HepG2 (cell line): ENCODE measurements around the gene CAMTA1. TPM values are rescaled to one million over a fixed set of nuclear protein-coding genes. Genes with fewer than 3 reads are reported as not detected.

Source experiments
- ARHGAP35 ChIP-seq: sonication (generic); formaldehyde crosslinking; IDR thresholded peaks from 2 replicates; pipeline ENCODE4 v1.9.0; 2022; ENCODE audit warnings: mild to moderate bottlenecking, inconsistent platforms, moderate library complexity, missing genetic modification reagents, borderline replicate concordance
- FOXA3 ChIP-seq: IDR thresholded peaks from 2 replicates; pipeline ENCODE4 v1.6.1; 2016; ENCODE audit warnings: missing genetic modification reagents, missing compliant biosample characterization
- FOXJ3 ChIP-seq: sonication (generic); formaldehyde crosslinking; IDR thresholded peaks from 2 replicates; pipeline ENCODE4 v1.4.0; 2020; ENCODE audit warnings: missing genetic modification reagents, mild to moderate bottlenecking, borderline replicate concordance
- FOXP1 ChIP-seq, 2 experiments: fragments of 450-650 bp in 1 of 2; IDR thresholded peaks; 2 replicates each; pipeline ENCODE4 v1.6.1; 2017 to 2018; ENCODE audit warnings: antibody characterized with exemption in 1 of 2
- GATAD1 ChIP-seq: IDR thresholded peaks from 2 replicates; pipeline ENCODE4 v1.6.1; 2016; ENCODE audit warnings: missing genetic modification reagents, missing compliant biosample characterization
- GFI1 ChIP-seq: sonication (generic); formaldehyde crosslinking; IDR thresholded peaks from 2 replicates; pipeline ENCODE4 v1.5.0; 2020; ENCODE audit warnings: missing genetic modification reagents, mild to moderate bottlenecking, borderline replicate concordance
- HMGXB3 ChIP-seq: sonication (generic); formaldehyde crosslinking; IDR thresholded peaks from 2 replicates; pipeline ENCODE4 v1.4.0; 2020; ENCODE audit warnings: missing genetic modification reagents, borderline replicate concordance
- MEF2D ChIP-seq: sonication (generic); formaldehyde crosslinking; IDR thresholded peaks from 2 replicates; pipeline ENCODE4 v1.5.1; 2020; ENCODE audit warnings: mild to moderate bottlenecking, missing genetic modification reagents
- NR1H2 ChIP-seq: sonication (generic); formaldehyde crosslinking; IDR thresholded peaks from 2 replicates; pipeline ENCODE4 v1.8.1; 2022; ENCODE audit warnings: low read depth, missing genetic modification reagents, borderline replicate concordance
- NR2F6 ChIP-seq, 2 experiments: IDR thresholded peaks; 2 replicates each; pipeline ENCODE4 v1.6.1; 2016; ENCODE audit warnings: antibody characterized with exemption in 1 of 2, mild to moderate bottlenecking in 1 of 2
- SRSF1 ChIP-seq: fragments of 200-400 bp; formaldehyde crosslinking; optimal IDR thresholded peaks from 2 replicates; pipeline ENCODE3; 2017; ENCODE audit warnings: mild to moderate bottlenecking, low read depth, low read length, moderate library complexity
- TFDP2 ChIP-seq: sonication (generic); formaldehyde crosslinking; IDR thresholded peaks from 2 replicates; pipeline ENCODE4 v1.4.0; 2020; ENCODE audit warnings: missing genetic modification reagents
- ZNF44 ChIP-seq: sonication (generic); formaldehyde crosslinking; IDR thresholded peaks from 2 replicates; pipeline ENCODE4 v1.5.1; 2020; ENCODE audit warnings: mild to moderate bottlenecking, missing genetic modification reagents
- ZNF557 ChIP-seq: sonication (generic); formaldehyde crosslinking; IDR thresholded peaks from 2 replicates; pipeline ENCODE4 v1.4.0; 2020; ENCODE audit warnings: missing genetic modification reagents
- polyA plus RNA-seq, 8 experiments: library from polyadenylated mRNA; depleted of rRNA in 3 of 8; stranded (reverse) in 7 of 8; unstranded in 1 of 8; fragments of >200 nt; fragmentation: Illumina TruSeq in 4 of 8; extraction: Trizol in 4 of 8; gene quantifications; 2 replicates each; pipeline versions ENCODE4 v1.2.1 to v1.2.3, GENCODE V29; 2011 to 2016; ENCODE audit warnings: low read depth in 4 of 8, missing spikeins in 1 of 8, mixed read lengths in 1 of 8; ENCODE audit not compliant: insufficient read depth in 1 of 8
- total RNA-seq, 5 experiments: library from RNA; depleted of rRNA; stranded (reverse); fragments of >200 nt; fragmentation: Illumina TruSeq; extraction: Trizol; gene quantifications; 2 replicates each; pipeline ENCODE4 v1.2.3, GENCODE V29; 2016; ENCODE audit warnings: low read depth in 1 of 5
- TF ChIP-seq, protein P1 (sequence below): sonication (generic); formaldehyde crosslinking; IDR thresholded peaks from 2 replicates; pipeline ENCODE4 v1.4.0; 2020; ENCODE audit warnings: missing genetic modification reagents, mild to moderate bottlenecking, borderline replicate concordance
- TF ChIP-seq, protein P2 (sequence below): IDR thresholded peaks from 2 replicates; pipeline ENCODE4 v1.6.1; 2016; ENCODE audit warnings: missing compliant biosample characterization, missing genetic modification reagents, borderline replicate concordance

The CAMTA1 gene
- total and polyA plus RNA-seq, 2 of the 13 experiments (the other 11 are each of a cell fraction or from before 2014, with no cell fraction given) = 25.0 to 36.4 TPM

DNA sequence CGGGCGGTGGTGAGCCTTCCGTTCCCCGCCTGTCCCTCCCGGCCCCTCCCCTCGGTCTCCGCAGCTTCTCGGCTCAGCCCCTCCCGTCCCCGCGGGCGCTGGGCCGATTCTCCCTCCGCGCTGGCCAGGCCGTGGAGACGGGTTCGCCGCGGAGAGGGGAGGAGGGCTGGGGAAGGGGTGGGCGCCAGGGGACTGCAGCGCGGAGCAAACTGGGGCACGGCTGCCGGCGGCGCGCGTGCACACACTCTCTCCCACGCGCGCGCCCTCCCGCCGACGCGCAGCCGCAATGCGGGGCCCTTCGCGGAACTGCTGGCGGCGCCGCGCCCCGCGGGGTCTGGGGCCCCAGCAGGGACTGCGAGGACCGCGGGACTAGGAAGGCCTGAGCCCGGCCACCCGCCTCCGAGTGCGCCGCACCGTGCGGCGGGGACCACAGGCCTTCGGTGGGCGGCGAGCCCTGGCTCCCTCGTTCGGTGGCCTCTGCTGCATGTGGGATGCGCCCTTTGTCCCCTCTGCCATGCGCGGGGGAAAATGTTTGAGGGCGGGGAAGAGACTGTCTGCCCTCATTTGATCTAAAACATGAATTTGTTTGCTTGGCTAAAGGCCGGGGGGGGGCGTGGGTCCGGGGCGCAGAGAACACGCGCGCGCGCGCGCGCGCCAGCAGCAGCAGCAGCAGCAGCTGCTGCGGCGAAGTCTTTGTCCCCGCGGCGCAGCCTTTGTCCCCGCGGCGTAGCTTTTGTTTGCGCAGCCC is 895.1 kb downstream of the CAMTA1 start (continued):
- TF ChIP-seq, protein P1, sequence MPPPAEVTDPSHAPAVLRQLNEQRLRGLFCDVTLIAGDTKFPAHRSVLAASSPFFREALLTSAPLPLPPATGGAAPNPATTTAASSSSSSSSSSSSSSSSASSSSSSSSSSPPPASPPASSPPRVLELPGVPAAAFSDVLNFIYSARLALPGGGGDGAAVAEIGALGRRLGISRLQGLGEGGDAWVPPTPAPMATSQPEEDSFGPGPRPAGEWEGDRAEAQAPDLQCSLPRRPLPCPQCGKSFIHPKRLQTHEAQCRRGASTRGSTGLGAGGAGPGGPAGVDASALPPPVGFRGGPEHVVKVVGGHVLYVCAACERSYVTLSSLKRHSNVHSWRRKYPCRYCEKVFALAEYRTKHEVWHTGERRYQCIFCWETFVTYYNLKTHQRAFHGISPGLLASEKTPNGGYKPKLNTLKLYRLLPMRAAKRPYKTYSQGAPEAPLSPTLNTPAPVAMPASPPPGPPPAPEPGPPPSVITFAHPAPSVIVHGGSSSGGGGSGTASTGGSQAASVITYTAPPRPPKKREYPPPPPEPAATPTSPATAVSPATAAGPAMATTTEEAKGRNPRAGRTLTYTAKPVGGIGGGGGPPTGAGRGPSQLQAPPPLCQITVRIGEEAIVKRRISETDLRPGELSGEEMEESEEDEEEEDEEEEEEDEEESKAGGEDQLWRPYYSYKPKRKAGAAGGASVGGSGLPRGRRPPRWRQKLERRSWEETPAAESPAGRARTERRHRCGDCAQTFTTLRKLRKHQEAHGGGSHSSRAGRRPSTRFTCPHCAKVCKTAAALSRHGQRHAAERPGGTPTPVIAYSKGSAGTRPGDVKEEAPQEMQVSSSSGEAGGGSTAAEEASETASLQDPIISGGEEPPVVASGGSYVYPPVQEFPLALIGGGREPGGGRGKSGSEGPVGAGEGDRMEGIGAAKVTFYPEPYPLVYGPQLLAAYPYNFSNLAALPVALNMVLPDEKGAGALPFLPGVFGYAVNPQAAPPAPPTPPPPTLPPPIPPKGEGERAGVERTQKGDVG (CRISPR knock-in tag) = no peak
- TF ChIP-seq ZNF557 = peak; percentile 41; the same call in 1 of the 2 replicates
- TF ChIP-seq TFDP2 (CRISPR knock-in tag) = peak; percentile 62
- TF ChIP-seq ZNF44 = no peak
- TF ChIP-seq FOXA3 (CRISPR knock-in tag) = no peak
- TF ChIP-seq GATAD1 (CRISPR knock-in tag) = no peak
- TF ChIP-seq, protein P2, sequence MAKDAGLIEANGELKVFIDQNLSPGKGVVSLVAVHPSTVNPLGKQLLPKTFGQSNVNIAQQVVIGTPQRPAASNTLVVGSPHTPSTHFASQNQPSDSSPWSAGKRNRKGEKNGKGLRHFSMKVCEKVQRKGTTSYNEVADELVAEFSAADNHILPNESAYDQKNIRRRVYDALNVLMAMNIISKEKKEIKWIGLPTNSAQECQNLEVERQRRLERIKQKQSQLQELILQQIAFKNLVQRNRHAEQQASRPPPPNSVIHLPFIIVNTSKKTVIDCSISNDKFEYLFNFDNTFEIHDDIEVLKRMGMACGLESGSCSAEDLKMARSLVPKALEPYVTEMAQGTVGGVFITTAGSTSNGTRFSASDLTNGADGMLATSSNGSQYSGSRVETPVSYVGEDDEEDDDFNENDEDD (CRISPR knock-in tag) = peak; percentile 74; the same call in 1 of the 2 replicates
- no peak for TF ChIP-seq ARHGAP35 (CRISPR knock-in tag)
- no peak for TF ChIP-seq SRSF1
- TF ChIP-seq NR2F6 (IDR thresholded peaks at IDR 0.05) = no peak
- TF ChIP-seq NR2F6 (CRISPR knock-in tag; IDR thresholded peaks at IDR 0.05) = no peak
- no peak; the same call in 1 of the 2 replicates for TF ChIP-seq FOXJ3 (CRISPR knock-in tag)
- no peak for TF ChIP-seq MEF2D (CRISPR knock-in tag)
- no peak; the same call in 1 of the 2 replicates for TF ChIP-seq GFI1
- no peak; the same call in 1 of the 2 replicates for TF ChIP-seq NR1H2 (CRISPR knock-in tag)
- TF ChIP-seq FOXP1 (IDR thresholded peaks at IDR 0.05) = no peak
- TF ChIP-seq FOXP1 (CRISPR knock-in tag; IDR thresholded peaks at IDR 0.05) = no peak
- TF ChIP-seq HMGXB3 (CRISPR knock-in tag) = no peak; the same call in 1 of the 2 replicates
